GM23248 (cell line): ENCODE results near the gene SH2D5. TPM values are rescaled to one million over a fixed set of nuclear protein-coding genes. Genes with fewer than 3 reads are reported as not detected.

Experiments
- DNase-seq: peaks from one replicate; pipeline ENCODE4 v3.0.0-alpha.2; 2015
- H2AFZ ChIP-seq: fragments of 200-600 bp; sonication (generic); 2 replicates; pipeline ENCODE4 v1.6.1; 2016; ENCODE audit warnings: antibody characterized with exemption
- H3F3A ChIP-seq: fragments of 200-600 bp; sonication (generic); 2 replicates; pipeline ENCODE4 v1.6.1; 2016; ENCODE audit warnings: mild to moderate bottlenecking, antibody characterized with exemption, mixed run types; ENCODE audit not compliant: insufficient read depth
- H3K27ac ChIP-seq: fragments of 200-600 bp; sonication (generic); 2 replicates; pipeline ENCODE4 v1.5.1; 2016; ENCODE audit warnings: mild to moderate bottlenecking
- H3K27me3 ChIP-seq: fragments of 200-600 bp; sonication (generic); replicated peaks from 2 replicates; pipeline ENCODE4 v1.6.1; 2016; ENCODE audit warnings: mild to moderate bottlenecking; ENCODE audit not compliant: insufficient read depth
- H3K36me3 ChIP-seq: fragments of 200-600 bp; sonication (generic); 2 replicates; pipeline ENCODE4 v1.6.1; 2016; ENCODE audit warnings: low read depth, mild to moderate bottlenecking
- H3K4me1 ChIP-seq: fragments of 200-600 bp; sonication (generic); 2 replicates; pipeline ENCODE4 v1.6.1; 2016; ENCODE audit warnings: mild to moderate bottlenecking; ENCODE audit not compliant: insufficient read depth
- H3K4me2 ChIP-seq: fragments of 200-600 bp; sonication (generic); one replicate; pipeline ENCODE4 v1.6.1; 2016; ENCODE audit warnings: mild to moderate bottlenecking; ENCODE audit not compliant: unreplicated experiment
- H3K4me3 ChIP-seq: fragments of 200-600 bp; sonication (generic); 2 replicates; pipeline ENCODE4 v1.5.1; 2016; ENCODE audit warnings: mild to moderate bottlenecking
- H3K79me2 ChIP-seq: fragments of 200-600 bp; sonication (generic); 2 replicates; pipeline ENCODE4 v1.6.1; 2016; ENCODE audit warnings: mild to moderate bottlenecking; ENCODE audit not compliant: insufficient read depth
- H3K9ac ChIP-seq: fragments of 200-600 bp; sonication (generic); 2 replicates; pipeline ENCODE4 v1.6.1; 2016; ENCODE audit warnings: mild to moderate bottlenecking
- H3K9me2 ChIP-seq: fragments of 200-600 bp; sonication (generic); 2 replicates; pipeline ENCODE4 v1.6.1; 2016; ENCODE audit warnings: mixed run types, mild to moderate bottlenecking, moderate library complexity; ENCODE audit not compliant: insufficient read depth
- H3K9me3 ChIP-seq: fragments of 200-600 bp; sonication (generic); one replicate; pipeline ENCODE4 v1.6.1; 2017; ENCODE audit warnings: low read depth
- H4K20me1 ChIP-seq: fragments of 200-600 bp; sonication (generic); 2 replicates; pipeline ENCODE4 v1.6.0; 2016; ENCODE audit not compliant: insufficient read depth
- EZH2 ChIP-seq: fragments of 200-600 bp; sonication (generic); IDR thresholded peaks from 2 replicates; pipeline ENCODE4 v1.6.1; 2018; ENCODE audit warnings: antibody characterized with exemption, mild to moderate bottlenecking; ENCODE audit not compliant: insufficient read depth, poor library complexity, severe bottlenecking
- EZH2phosphoT487 ChIP-seq: fragments of 200-600 bp; sonication (generic); IDR thresholded peaks from 2 replicates; pipeline ENCODE4 v1.6.1; 2018; ENCODE audit warnings: antibody characterized with exemption, moderate library complexity, mild to moderate bottlenecking, low read depth; ENCODE audit not compliant: insufficient read depth
- WGBS, 2 experiments: methylation state at CpG; one replicate each; pipeline ENCODE4 v1.1.6; 2015 to 2017; ENCODE audit warnings: low lambda C conversion rate in 2 of 2, low coverage in 1 of 2; ENCODE audit errors: missing lambda C conversion rate in 2 of 2; 5-methylcytosine and 5-hydroxymethylcytosine counted together
- in situ Hi-C: fragments of 300-500 bp; cut with MboI; formaldehyde crosslinking; loops from 2 replicates; pipeline ENCODE4 v1.15.0; 2020
- polyA plus RNA-seq: library from polyadenylated mRNA; unstranded; fragments of >200 nt; fragmentation: Nextera tagmentation; extraction: Ambion mirVana; gene quantifications from 2 replicates; pipeline ENCODE4 v1.2.1, GENCODE V29; 2016
- total RNA-seq: library from RNA; depleted of rRNA; stranded (reverse); fragments of >200 nt; shearing (Covaris generic); gene quantifications from 2 replicates; pipeline ENCODE4 v1.2.3, GENCODE V29; 2014

SH2D5 gene
- total and polyA plus RNA-seq, 2 experiments from 2014 or later, result 1.1 to 1.4 TPM

DNA sequence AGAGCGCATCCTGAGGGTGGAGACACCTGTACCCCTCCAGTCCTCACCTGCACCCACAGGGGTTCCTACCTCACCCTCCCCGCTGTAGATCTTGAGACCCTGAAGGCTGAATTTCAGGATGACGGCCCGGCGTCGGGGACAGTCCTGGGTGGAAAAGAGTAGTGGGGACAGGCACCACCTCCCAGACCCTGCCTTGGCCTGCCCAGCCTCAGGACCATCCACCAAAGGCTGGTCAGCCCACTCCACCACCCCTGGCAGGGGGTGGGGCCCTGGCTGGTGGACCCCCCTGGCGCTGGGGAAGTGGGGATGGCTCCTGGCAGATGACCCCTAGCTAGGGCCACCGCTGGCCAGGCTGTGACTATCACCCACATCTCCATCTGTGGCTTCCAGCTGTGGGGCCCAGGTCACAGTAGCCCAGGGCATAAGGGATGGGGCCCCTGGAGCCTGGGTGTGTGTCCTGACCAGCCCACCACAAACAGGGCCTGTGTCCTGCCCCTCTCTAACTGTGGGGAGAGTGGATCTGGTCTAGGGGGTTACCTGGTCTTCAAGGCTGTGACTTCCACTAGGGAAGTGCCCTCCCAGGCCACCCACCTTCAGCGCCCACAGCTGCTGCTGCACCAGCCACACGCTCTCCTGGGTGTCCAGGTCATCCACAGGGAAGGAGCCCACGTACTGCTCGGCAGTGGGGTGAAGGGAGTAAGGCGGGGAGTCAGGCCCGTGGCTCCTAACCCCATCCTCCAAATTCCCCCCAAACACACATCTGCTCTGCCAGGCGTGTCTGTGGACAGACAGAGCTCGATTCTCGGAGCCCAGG is 5.4 kb downstream of the SH2D5 start:
- WGBS, 2 experiments, result 84 to 85% methylated on average over 15 to 17 of the region's 17 CpGs

DNA sequence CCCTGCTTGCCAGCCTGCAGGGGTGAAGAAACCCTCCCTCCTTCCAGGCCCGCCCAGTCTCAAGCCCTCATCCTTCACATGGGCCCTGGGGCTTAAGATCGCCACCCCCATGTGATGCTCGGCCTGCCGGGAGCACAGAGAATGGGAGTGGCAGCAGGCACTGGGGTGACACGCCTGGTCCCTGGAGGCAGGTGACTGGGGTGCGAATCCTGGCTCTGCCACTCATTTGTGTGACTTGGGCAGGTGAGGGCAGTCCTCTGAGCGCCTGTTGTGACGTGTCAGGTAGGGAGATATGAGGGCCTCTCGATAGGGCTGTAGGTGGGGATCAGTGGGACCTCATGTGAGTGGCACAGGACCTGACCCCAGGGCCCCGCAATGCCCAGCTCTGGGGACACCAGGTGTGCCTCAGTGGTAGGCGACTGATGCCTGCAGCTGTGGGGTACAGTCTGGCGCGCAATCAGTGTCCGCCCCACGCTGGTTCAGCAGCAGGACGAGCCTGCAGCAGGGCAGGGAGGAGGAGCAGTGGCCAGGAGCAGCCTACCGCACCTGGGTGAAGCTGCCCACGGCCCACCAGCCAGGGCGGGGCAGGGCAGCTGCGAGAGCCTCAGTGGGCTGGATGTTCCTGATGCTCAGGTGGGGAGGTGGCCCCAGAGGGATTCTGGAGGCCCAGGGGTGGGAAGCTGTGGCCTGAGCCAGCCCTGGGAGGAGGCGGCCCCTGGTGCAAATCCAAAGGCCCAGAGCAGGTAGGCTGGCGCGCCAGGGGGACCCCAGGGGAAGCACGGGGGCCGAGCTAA is 6.2 kb downstream of the SH2D5 start:
- Histone ChIP-seq H3K79me2 (no peaks in the 10 kb centered on the region), H3K27me3 (peaks cover 17% of the 10 kb centered on the region), H2AFZ (no peak overlapping the region), H3K9ac (no peak overlapping the region), H3K36me3 (no peaks in the 10 kb centered on the region), H3K4me1 (no peaks in the 10 kb centered on the region), H3K9me3 (no peaks in the 10 kb centered on the region), H3K9me2 (no peaks in the 10 kb centered on the region), H3K27ac (no peak overlapping the region), H3K4me2 (no peak overlapping the region), H4K20me1 (no peaks in the 10 kb centered on the region), H3K4me3 (no peak overlapping the region), H3F3A (no peaks in the 10 kb centered on the region)
- 84 to 85% methylated on average over 19 to 25 of the region's 25 CpGs for WGBS, 2 experiments
- TF ChIP-seq EZH2 (no peak), EZH2phosphoT487 (no peak)
- in situ Hi-C loops, result no loop called here
- no peak for DNase-seq

More for the DNA sequence above, 5.4 kb downstream of the SH2D5 start:
- no peak overlapping the region for H2AFZ ChIP-seq
- H4K20me1 ChIP-seq, result no peaks in the 10 kb centered on the region
- H3K27ac ChIP-seq, result no peak overlapping the region
- H3K4me1 ChIP-seq, result no peaks in the 10 kb centered on the region
- H3K79me2 ChIP-seq, result no peaks in the 10 kb centered on the region
- in situ Hi-C loops, result no loop called here
- no peaks in the 10 kb centered on the region for H3K9me2 ChIP-seq
- no peaks in the 10 kb centered on the region for H3K9me3 ChIP-seq
- TF ChIP-seq EZH2phosphoT487 (no peak), EZH2 (no peak)
- peaks cover 17% of the 10 kb centered on the region for H3K27me3 ChIP-seq
- no peak overlapping the region for H3K4me3 ChIP-seq
- H3K9ac ChIP-seq, result no peak overlapping the region
- H3F3A ChIP-seq, result no peaks in the 10 kb centered on the region
- no peak for DNase-seq
- no peaks in the 10 kb centered on the region for H3K36me3 ChIP-seq
- no peak overlapping the region for H3K4me2 ChIP-seq

DNA sequence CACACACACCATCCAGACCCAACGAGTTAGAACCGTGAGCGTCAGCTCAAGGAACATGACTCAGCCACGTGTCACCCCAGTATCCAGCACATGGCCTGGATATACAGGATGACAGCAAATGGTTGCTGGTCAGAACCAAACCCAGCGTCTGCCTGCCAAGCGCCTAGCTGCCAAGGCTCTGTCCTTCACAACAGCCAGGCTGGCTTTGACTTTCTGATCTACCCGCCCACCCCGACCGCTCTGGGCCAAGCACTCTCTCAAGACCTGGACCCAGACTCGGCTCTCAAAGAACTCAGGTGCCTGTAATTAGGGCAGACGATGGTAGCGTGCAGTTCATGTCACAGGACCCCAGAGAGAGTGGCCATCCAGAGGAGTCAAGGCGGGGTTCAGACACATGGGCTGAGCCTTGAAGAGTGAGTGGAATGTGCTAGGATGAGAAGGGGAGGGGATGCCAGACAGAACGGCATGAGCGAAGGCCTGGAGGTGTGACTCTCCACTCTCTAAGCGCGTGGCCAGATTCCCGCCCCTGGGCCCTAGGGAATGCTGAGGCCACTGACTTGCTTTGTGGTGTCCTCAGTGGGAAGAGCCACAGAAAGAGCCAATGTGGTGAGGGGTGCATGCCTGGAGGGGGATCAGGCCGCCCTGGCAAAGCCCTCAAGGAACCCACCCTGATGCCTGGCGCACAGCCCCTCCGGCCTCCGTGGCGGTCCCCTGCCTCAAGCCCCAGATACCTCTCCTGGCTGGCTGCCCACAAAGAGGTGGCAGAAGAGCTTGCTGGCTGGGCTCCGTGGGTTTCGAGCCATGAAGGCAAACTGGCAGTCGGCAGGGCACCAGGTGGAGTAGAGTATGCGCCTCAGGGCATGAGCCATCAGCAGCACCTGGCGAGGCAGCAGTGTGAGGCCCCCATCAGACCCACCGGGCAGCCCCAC is 7.0 kb downstream of the SH2D5 start:
- H3K36me3 ChIP-seq, result no peaks in the 10 kb centered on the region
- H3K4me2 ChIP-seq, result no peak overlapping the region
- H3K4me3 ChIP-seq, result no peak overlapping the region
- in situ Hi-C loops, result no loop called here
- peaks cover 12% of the 10 kb centered on the region for H3K27me3 ChIP-seq
- H3K9me3 ChIP-seq, result no peaks in the 10 kb centered on the region
- no peaks in the 10 kb centered on the region for H3K9me2 ChIP-seq
- WGBS, 2 experiments, result 75 to 77% methylated on average over 26 to 28 of the region's 29 CpGs
- peak; percentile 76 for DNase-seq
- no peak overlapping the region for H2AFZ ChIP-seq
- H3K27ac ChIP-seq, result no peak overlapping the region
- TF ChIP-seq EZH2phosphoT487, result no peak
- TF ChIP-seq EZH2, result no peak
- no peaks in the 10 kb centered on the region for H4K20me1 ChIP-seq
- no peaks in the 10 kb centered on the region for H3F3A ChIP-seq
- no peaks in the 10 kb centered on the region for H3K79me2 ChIP-seq
- H3K9ac ChIP-seq, result no peak overlapping the region
- no peaks in the 10 kb centered on the region for H3K4me1 ChIP-seq
